A204.1 (cell line): Measurements from ENCODE around the gene MACO1.
"Not testable (repeated sequence)": the region's sequence is repeated elsewhere in the genome, so short reads cannot be mapped to it uniquely, and the experiment has no call there.

ENCODE experiments used
- FAIRE-seq: peaks from 2 replicates; lab custom pipeline; 2012; peaks lifted over from hg19 to GRCh38; lab: Jason Lieb, UNC

Gene MACO1

GRCh38 chr1:25423206-25423605 is 7.5 kb upstream of the MACO1 start:
- FAIRE-seq: not testable (repeated sequence)

GRCh38 chr1:25425098-25426085 is 5.3 kb upstream of the MACO1 start:
- FAIRE-seq: no peak

DNA sequence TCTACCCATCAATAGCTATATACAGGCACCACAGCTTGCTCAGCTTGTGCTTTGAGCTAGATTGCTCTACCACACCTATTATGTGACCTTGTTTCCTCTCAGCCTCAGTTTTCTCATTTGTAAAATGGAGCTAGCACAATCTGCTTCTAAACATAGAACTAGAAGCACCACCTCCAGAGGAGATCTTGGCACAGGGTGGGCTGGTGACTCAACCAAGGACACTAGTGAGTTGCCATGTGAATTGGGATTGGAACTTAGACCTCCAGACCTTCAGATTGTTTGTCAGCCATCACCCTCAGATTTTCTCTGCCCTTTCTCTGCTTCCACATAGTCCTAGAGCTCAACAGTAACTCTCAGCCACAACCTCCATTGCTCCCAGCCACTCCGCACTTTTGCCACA is 3.0 kb upstream of the MACO1 start:
- FAIRE-seq: no peak

DNA sequence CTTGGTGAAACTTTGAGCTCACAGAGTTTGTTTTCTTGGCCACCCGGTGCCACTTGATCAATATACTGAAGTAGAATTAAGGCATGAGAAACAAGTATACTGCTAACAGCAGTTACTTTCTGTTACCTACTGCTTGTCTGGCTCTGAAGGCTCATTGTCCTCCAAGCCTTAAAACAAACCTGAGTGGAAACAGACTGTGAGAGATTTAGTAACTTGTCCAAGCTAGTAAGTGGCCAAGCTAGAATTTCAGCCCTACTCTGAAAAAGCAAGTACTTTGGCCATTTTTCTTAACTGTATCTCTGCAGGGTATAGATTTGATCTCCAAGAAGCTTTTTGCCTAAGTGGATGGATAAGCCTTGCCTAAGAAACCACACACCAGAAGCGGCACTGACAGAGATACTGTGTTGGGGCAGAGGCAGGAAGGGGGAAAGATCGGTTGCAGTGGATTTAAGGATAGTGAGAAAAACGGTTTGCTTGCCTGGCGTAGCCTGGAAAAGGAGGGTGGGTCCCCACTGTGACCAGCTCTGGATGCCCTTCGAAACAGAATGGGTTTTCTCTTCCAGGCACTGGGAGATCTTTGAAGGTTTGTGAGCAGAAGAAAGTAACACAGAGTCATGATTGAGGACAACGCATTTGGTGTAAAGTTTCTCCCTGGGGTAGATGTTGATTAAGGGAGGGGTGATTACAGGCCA is 2.1 kb upstream of the MACO1 start:
- FAIRE-seq: no peak

- FAIRE-seq: no peak
Measured at GRCh38 chr1:25430967-25431881, 527 bp downstream of the MACO1 start.

- no peak for FAIRE-seq
Measured at GRCh38 chr1:25431955-25432719, 1.4 kb downstream of the MACO1 start.

DNA sequence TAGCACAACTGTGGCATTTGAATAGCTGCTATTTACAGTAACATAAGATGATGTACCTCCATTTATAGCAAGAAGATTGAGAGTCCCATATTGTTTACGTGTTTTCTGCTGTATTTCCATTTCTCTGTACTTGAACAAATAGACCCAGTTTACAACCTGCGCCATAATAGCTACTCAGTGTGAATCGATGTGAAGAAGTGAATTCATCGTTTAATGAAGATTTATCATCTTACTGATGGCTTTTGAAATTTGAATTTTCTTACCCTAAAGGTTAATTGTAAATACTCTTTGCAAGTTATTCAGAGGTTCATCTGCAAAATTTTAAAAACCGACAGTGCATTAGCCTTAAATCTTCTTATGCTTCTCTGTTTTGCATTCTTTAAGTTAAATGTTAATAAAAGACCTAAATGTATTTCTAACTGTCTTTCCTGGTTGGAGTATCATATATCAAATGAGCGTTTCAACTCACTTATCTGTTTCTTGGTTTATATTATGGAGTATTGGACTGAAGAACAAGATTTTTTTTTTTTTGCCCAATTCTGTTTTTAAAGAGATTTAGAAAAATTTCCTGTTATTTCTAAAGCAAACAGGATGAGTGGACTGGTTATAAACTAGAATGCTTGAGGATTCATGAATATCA is 2.2 kb downstream of the MACO1 start:
- no peak for FAIRE-seq

DNA sequence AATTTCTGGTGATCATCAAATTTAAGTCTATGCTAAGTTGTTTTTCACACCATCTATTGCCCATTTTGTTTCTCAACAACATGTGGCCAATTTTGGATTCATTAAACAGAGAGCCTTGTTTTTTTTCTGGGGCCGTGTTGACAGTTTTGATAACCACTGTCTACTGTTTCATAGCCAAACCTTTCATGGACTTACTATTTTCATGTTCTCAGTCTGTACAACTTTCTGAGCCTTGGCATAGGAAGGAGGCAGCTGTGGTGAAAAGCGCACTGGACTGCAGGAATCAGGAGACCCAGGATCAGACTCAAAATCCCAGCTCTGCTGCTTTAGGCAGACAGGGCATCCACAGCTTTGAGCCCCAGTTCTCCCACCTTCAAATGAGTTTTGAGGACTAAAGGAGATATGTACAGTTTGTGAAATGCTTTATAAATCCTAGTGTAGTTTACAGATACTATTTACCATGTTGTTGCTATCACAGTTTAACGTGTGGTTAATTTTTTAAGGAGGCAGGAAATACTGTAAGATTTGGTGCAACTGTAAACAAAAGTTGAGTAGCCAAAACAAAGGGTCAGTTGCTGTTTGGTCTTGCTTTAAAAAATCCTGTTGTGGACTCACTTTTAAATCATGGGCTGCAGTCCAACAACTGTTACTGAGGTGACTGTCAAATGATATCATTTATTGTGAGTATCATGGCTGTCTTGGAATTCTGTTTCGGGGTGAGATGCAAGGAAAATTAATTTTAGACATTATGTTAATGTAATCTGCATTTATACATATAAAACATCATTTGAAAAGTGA is 2.9 kb downstream of the MACO1 start:
- FAIRE-seq: no peak

- FAIRE-seq: no peak
Measured at GRCh38 chr1:25435397-25436108, 4.9 kb downstream of the MACO1 start.

DNA sequence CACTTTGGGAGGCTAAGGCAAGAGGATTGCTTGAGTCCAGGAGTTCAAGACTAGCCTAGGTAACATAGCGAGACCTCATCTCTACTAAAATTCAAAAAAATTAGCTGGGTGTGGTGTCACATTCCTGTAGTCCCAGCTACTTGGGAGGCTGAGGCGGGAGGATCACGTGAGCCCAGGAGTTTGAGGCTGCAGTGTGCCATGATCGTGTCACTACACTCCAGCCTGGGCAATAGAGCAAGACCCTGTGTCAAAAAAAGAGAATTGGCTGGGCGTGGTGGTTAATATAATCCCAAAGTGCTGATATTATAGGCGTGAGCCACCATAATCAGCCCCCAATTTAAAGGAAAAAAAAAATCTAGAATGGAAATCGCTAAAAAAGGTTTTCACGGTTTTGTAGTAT is 7.0 kb downstream of the MACO1 start:
- FAIRE-seq: no peak

DNA sequence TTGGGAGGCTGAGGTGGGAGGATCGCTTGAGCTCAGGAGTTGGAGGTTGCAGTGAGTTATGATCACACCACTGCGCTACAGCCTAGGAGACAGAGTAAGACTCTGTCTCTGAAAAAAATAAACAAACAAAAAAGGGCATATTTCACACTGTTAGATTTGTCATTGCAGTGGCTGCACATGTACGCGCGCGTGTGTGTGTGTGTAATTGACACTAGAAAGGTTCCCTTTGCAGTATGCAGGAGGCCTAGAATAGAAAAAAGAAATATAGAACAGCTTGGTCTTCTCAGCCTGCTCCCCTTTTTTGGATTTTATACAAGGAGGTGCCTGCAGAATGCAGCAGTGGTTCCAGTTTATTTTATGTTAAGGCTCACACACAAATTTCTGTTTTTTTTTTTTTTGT is 8.6 kb downstream of the MACO1 start:
- FAIRE-seq: no peak

GRCh38 chr1:25442178-25442577 is 11.5 kb downstream of the MACO1 start:
- no peak for FAIRE-seq

DNA sequence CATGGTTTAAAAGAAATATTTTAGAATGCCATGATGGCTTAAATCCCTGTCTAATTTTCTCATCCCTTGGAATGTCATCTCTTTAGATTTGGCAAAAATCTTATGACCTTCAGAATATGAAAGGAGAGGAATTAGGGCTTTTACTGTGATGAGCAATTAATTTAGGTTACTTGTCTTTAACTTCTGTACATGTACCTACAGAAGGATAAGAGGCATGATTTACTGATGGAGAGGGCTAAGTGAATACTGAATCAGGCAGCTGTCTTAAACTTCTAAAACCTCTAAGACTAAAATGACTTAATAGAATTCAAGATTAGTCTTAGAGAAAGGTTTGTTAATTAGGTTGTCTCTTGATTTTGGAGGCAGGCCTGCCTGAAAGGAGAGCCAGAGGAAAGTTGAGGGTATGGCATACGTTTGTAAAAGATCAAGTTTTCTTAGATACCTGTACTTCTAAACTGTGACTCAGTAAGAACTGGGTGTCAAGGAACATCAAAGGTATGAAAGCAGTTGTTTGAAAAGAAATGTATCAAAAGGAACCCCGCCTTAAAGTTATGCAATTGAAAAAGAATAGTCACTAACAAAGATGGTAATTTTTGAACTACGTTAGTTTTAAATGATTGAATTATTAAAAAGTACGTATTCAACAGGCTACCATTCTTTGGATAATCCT is 12.5 kb downstream of the MACO1 start:
- no peak for FAIRE-seq

DNA sequence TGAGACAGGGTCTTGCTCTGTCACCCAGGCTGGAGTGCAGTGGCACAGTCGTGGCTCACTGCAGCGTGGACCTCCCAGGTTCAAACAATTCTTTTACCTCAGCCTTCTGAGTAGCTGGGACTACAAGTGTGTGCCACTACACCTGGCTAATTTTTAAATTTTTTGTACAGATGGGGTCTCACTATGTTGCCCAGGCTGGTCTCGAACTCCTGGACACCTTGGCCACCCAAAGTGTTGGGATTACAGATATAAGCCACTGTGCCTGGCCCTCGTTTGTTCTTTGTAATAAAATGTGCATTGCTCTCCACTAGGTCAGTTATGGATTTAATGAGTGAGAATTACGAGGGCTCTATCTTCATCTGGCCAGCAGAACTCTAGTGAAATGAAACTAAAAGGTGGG is 13.9 kb downstream of the MACO1 start:
- not testable (repeated sequence) for FAIRE-seq

GRCh38 chr1:25445993-25446538 is 15.4 kb downstream of the MACO1 start:
- FAIRE-seq: no peak

- FAIRE-seq: no peak
Measured at GRCh38 chr1:25447547-25447946, 16.9 kb downstream of the MACO1 start.

DNA sequence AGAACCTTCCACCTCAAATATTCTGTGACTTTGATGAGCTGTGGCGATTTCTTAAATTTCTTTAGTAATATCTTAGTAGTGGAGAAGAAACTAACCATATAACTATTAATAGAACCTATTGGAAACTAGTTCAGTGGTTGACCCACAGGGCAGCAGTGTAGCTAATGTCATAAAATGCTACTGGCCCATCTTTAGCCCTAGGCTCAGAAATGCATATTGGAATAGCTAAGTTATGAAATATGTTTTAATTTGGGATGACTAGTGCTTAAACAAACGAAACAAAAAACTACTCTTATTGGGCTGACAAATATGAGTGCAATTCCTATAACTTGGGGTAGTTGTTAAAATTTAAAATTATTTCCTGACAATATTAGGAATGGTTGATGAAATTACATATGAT is 20.2 kb downstream of the MACO1 start:
- FAIRE-seq: no peak

DNA sequence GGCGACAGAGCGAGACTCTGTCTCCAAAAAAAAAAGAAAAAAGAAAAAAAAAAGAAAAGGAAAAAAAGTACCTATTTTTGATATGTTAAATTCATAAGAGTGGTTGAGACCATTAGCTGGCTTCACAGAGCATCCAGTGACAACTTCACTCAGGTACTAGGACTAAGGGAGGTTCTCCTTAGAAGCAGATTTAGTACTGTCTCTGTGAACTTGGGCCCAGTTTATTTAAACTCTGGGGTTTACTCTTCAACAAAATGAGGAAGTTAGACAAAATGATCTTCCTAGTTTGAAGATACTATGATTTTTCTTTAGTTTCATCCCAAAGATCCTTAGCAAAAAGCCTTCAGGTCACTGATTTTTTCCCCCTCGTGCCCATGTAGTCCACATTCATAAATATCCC is 21.2 kb downstream of the MACO1 start:
- no peak for FAIRE-seq

- no peak for FAIRE-seq
Measured at GRCh38 chr1:25456502-25456901, 25.8 kb downstream of the MACO1 start.
